Ishikawa (cell line): ENCODE results near the gene SMCR8.

Source experiments
- CEBPB ChIP-seq: IDR thresholded peaks from 2 replicates; pipeline ENCODE4 v1.6.1; 2012
- CREB1 ChIP-seq: IDR thresholded peaks from 2 replicates; pipeline ENCODE4 v1.6.1; 2012; ENCODE audit warnings: low read depth
- EGR1 ChIP-seq: IDR thresholded peaks from 2 replicates; pipeline ENCODE4 v1.6.1; 2012
- EP300 ChIP-seq: IDR thresholded peaks from 2 replicates; pipeline ENCODE4 v1.6.1; 2012; ENCODE audit warnings: borderline replicate concordance
- FOXM1 ChIP-seq: IDR thresholded peaks from 2 replicates; pipeline ENCODE4 v1.6.1; 2012; ENCODE audit warnings: low read depth, borderline replicate concordance
- NFIC ChIP-seq: IDR thresholded peaks from 2 replicates; pipeline ENCODE4 v1.6.1; 2012
- RAD21 ChIP-seq: IDR thresholded peaks from 2 replicates; pipeline ENCODE4 v1.6.1; 2012; ENCODE audit warnings: low read depth
- REST ChIP-seq: IDR thresholded peaks from 2 replicates; pipeline ENCODE4 v1.6.1; 2012; ENCODE audit warnings: low read depth, mild to moderate bottlenecking
- TAF1 ChIP-seq: IDR thresholded peaks from 2 replicates; pipeline ENCODE4 v1.6.1; 2012; ENCODE audit warnings: low read depth, mild to moderate bottlenecking
- TCF12 ChIP-seq: IDR thresholded peaks from 2 replicates; pipeline ENCODE4 v1.6.1; 2012; ENCODE audit warnings: low read depth
- TEAD4 ChIP-seq: IDR thresholded peaks from 2 replicates; pipeline ENCODE4 v1.6.1; 2012
- YY1 ChIP-seq: IDR thresholded peaks from 2 replicates; pipeline ENCODE4 v1.6.1; 2012; ENCODE audit warnings: low read depth
- ZBTB7A ChIP-seq: IDR thresholded peaks from 2 replicates; pipeline ENCODE4 v1.6.1; 2012; ENCODE audit warnings: low read depth
- TF ChIP-seq, protein P1 (sequence below): IDR thresholded peaks from 2 replicates; pipeline ENCODE4 v1.6.1; 2012
- TF ChIP-seq, protein P2 (sequence below): IDR thresholded peaks from 2 replicates; pipeline ENCODE4 v1.6.1; 2012

Gene SMCR8

GRCh38 chr17:18285296-18285695, 29.8 kb upstream of the SMCR8 start:
- TF ChIP-seq EP300 = no peak
- TF ChIP-seq NFIC = no peak
- no peak for TF ChIP-seq YY1
- no peak for TF ChIP-seq TEAD4
- TF ChIP-seq, protein P1, sequence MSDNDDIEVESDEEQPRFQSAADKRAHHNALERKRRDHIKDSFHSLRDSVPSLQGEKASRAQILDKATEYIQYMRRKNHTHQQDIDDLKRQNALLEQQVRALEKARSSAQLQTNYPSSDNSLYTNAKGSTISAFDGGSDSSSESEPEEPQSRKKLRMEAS = no peak
- no peak for TF ChIP-seq FOXM1
- TF ChIP-seq TCF12 = no peak
- no peak for TF ChIP-seq TAF1
- TF ChIP-seq EGR1 = no peak
- no peak for TF ChIP-seq ZBTB7A
- TF ChIP-seq, protein P2, sequence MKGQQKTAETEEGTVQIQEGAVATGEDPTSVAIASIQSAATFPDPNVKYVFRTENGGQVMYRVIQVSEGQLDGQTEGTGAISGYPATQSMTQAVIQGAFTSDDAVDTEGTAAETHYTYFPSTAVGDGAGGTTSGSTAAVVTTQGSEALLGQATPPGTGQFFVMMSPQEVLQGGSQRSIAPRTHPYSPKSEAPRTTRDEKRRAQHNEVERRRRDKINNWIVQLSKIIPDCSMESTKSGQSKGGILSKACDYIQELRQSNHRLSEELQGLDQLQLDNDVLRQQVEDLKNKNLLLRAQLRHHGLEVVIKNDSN = no peak
- TF ChIP-seq REST = no peak
- TF ChIP-seq CEBPB = no peak
- no peak for TF ChIP-seq CREB1
- no peak for TF ChIP-seq RAD21

GRCh38 chr17:18291718-18292540, 23.2 kb upstream of the SMCR8 start:
- TF ChIP-seq REST (no peak), FOXM1 (no peak), EP300 (no peak), RAD21 (no peak), CEBPB (no peak)
- TF ChIP-seq, protein P2 = no peak
- TF ChIP-seq, protein P1 = no peak

DNA sequence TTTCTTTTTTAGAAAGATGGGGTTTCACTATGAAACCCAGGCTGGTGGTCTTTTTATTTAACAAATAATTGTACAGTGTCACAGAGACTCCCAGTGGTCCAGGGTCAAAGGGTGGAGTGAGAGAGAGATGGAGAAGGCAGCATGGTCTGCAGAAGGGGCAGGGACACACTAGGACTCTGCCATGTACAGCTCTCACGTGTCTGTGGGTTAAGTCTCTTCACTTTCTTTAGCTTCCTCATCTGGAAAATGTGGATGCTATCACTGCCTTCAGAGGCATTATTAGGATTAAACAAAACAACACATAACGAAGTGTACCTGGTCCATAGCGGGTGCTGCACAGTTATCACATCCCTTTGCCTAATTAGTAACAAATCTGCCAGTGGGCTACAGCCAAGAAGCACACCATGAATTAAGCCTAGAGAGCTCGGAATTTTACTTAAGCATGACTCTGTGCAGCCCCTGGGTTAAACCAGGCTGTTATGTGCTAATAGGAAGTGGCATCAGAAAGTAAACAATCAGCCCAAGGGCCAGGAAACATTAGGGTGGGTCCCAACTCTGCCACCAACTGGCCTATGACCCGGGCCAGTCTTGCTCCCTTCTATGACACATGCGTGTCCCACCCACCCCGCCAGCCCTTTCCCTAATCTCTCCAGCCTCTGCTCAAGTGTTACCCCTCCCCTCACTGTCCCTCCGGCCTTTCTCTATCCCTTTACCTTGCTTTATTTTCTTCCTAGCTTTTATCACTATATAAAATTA, 14.2 kb upstream of the SMCR8 start:
- TF ChIP-seq TCF12 (no peak), NFIC (no peak), TAF1 (no peak), REST (no peak), EP300 (no peak), FOXM1 (no peak)
- TF ChIP-seq, protein P1 = no peak

DNA sequence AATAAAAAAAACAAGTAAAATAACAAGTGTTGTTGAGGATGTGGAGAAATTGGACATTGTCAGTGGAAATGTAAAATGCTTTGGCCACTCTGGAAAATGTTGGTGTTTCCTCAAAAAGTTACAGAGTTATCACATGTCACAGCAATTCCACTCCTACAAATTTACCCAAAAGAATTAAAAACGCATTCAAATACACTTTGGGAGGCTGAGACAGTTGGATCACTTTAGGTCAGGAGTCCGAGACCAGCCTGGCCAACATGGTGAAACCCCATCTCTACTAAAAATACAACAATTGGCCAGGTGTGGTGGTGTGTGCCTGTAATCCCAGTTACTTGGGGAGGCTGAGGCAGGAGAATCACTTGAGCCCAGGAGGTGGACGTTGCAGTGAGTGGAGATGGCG, 5.9 kb upstream of the SMCR8 start:
- TF ChIP-seq EP300 (no peak), NFIC (no peak), TAF1 (no peak), CREB1 (no peak), FOXM1 (no peak), EGR1 (no peak), RAD21 (no peak), TCF12 (no peak), TEAD4 (no peak)
